Fibroblast of villous mesenchyme (primary cell): ENCODE results near the gene QPCT. TPM values are rescaled to one million over a fixed set of nuclear protein-coding genes. Genes with fewer than 3 reads are reported as not detected.

Experiments
- DNase-seq: peaks from one replicate; pipeline ENCODE4 v3.0.0-alpha.2; 2010; ENCODE audit warnings: low read depth
- H3K4me3 ChIP-seq: 2 replicates; pipeline ENCODE4 v1.5.1; 2011; ENCODE audit warnings: low read depth, mild to moderate bottlenecking, low read length
- total RNA-seq: library from RNA; depleted of rRNA; stranded (reverse); fragments of >200 nt; gene quantifications from 2 replicates; pipeline ENCODE4 v1.2.3, GENCODE V29; 2012
- TF ChIP-seq, protein P1 (sequence below): IDR thresholded peaks from 2 replicates; pipeline ENCODE4 v1.5.1; 2012; ENCODE audit warnings: low read depth, mild to moderate bottlenecking, low read length; ENCODE audit not compliant: insufficient read depth

QPCT gene
- total RNA-seq, 1 donor = 47.5 TPM

DNA sequence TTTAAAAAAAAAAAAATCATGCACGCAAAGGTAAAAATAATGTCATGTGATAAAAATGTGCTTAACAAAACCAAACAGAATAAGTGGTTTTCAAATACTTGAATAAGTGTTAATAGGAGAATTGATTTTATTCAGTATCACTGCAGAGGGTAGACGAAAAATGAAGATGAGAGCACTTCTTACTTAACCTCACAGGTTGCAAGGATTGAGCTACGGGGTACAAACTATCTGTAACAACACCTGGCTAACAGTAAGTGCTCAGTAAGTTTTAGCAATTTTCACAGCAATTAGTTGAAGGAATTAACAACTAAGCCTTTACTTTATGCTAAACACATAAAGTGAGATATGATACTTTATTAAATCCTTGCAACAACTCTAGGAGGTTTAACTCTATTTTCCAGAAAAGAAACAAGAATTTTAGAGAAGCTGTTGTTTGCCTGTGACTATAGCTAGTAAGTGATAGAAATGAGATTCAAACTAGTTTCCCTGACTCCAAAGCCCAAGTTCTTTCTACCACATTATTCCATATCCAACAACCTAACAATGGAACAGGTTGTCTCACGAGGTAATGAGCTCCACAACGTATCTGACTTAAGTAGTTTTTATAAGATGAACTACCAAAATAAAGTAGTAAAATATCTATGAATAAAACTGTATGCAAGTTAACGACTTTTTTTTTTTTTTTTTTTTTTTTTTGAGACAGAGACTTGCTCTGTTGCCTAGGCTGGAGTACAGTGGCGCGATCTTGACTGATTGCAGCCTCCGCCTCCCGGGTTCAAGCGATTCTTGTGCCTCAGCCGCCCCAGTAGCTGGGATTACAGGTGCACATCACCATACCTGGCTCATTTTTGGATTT, 24.4 kb upstream of the QPCT start:
- no peak overlapping the region for H3K4me3 ChIP-seq
- DNase-seq = no peak
- TF ChIP-seq, protein P1, sequence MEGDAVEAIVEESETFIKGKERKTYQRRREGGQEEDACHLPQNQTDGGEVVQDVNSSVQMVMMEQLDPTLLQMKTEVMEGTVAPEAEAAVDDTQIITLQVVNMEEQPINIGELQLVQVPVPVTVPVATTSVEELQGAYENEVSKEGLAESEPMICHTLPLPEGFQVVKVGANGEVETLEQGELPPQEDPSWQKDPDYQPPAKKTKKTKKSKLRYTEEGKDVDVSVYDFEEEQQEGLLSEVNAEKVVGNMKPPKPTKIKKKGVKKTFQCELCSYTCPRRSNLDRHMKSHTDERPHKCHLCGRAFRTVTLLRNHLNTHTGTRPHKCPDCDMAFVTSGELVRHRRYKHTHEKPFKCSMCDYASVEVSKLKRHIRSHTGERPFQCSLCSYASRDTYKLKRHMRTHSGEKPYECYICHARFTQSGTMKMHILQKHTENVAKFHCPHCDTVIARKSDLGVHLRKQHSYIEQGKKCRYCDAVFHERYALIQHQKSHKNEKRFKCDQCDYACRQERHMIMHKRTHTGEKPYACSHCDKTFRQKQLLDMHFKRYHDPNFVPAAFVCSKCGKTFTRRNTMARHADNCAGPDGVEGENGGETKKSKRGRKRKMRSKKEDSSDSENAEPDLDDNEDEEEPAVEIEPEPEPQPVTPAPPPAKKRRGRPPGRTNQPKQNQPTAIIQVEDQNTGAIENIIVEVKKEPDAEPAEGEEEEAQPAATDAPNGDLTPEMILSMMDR = no peak

DNA sequence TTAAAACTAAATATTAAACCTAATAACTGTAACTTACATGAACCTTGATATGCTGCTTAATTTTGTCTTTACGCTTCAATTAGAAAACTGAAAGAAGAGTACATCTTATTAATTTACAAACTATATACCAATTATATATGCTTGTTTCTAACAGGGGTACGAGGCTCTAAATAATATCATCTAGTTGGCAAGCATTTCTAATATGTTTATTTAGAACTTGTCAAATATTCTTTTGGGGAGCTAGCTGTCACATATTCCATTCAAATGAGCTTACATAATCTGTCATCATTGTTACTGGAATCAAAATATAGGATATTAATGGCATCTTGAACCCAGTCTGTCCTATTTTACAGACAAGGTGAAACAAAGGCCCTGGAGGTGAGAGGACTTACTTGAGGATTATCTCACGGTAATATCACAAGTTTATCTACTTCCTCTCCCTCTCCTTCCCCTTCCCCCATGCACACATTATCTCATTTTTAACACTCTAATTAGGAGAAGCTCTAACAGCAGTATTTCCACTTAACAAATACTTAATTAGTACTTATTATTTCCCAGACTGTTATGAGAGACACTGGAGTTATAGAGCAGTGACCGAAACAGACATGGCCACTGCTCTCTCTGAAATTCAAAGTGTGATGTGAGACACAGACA, 23.3 kb upstream of the QPCT start:
- TF ChIP-seq, protein P1 = no peak
- no peak for DNase-seq
- H3K4me3 ChIP-seq = no peak overlapping the region

DNA sequence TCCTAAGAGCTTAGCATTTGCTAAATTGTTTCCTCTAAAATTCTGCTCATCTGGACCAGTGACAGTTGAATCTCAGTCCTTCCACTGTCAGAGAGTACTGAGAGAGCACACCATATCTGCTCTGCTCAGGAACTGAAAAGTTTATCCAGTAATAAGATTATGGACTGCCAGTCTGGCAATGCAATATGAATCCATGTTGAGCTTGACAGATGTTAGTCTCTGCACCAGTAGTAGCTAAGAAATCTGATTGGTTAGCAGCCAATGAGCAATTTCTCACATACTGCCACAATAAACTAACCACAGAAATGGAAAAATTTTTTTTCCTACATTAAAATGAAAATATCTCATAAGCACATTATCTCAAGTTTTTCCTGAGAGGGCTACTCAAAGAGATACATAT, 22.1 kb upstream of the QPCT start:
- TF ChIP-seq, protein P1 = no peak
- peak; percentile 71 for DNase-seq
- H3K4me3 ChIP-seq = peak overlapping the region; percentile 86

DNA sequence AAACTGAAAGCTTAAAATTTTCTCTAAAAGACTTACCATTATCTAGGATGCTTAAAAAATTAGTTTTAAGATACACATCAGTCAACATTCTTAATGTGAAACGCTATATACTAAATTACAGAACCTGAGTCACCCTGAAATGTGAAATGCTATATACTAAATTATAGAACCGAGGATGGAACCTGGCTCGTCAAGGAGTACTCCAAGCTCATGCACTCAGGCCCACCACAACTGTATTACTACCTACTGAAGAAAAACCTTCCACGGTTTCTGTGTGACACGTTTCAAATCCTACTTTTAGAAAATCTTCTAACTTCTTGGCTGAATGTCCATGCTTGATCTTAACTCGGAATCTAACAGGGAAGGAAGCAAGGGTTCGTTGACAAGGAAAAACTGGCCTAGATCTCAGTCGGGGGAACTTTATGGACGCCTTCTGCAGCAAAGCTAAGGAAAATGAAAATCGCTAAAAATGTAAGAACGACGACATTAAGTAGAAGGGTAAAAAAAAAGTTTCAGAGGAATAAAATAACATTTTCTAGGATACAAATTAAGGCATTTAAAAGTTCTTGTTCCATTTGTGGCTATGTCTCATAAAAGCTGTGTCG, 21.2 kb upstream of the QPCT start:
- TF ChIP-seq, protein P1 = no peak
- H3K4me3 ChIP-seq = peak overlapping the region; percentile 86
- peak; percentile 35 for DNase-seq

DNA sequence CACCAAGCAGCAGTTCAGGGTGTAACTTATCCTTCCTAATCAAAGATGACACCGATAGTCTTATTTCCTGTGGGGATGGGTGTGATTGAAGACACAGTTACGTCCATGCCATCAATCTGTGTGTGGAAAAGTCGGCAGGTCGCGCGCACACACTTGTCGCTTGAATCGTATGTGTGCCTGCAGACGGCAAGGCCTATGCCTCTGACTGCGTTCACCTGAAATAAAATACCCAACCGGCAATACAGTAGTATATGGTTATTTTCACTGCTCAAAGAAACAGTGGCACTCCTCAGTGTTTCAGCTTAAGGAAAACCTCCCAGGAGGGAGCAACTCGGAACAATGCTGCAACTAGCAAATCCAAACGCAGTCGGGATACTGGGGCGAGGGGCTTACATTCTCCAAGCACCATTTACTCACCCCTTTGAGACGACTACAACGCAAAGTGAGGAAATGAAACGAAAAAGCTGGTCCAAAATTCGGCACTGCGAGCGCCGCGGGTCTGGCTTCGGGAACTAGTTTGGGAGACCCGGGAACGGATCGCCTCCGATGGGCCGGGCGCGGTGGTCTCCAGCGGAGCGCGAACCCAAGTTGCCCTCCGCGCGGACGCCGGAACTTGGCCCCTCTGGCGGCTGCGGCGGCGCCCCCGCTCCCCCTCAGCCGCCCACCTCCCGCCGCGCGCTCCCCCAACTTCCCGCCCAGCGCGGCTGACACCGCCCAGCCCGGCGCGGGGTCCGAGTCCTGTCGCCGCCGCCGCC, 20.5 kb upstream of the QPCT start:
- TF ChIP-seq, protein P1 = no peak
- peak overlapping the region; percentile 86 for H3K4me3 ChIP-seq
- peak; percentile 50 for DNase-seq

DNA sequence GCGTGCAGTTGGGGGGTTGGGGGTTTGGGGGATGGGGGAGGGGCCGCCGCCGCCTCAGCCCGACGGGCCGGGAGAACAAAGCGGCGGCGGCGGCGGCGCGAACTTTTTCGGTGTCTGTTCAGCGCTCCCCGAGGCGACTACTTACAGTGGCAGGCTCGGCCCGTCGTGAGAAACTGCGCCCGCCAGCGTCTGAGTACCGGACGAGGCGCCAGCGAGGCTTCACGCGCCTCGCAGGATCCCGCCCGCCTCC, 20.0 kb upstream of the QPCT start:
- TF ChIP-seq, protein P1 = no peak
- peak; percentile 78 for DNase-seq

More for the DNA sequence above, 20.0 kb upstream of the QPCT start:
- peak overlapping the region; percentile 86 for H3K4me3 ChIP-seq
